ENCODE results near the gene PLEKHJ1. TPM values are rescaled to one million over a fixed set of nuclear protein-coding genes. Genes with fewer than 3 reads are reported as not detected.
A peak's percentile ranks its signal among the peaks of the same experiment; 100 is the strongest.

PLEKHJ1 gene
- total and polyA plus RNA-seq, 9 of the 15 experiments (the other 6 are each of a cell fraction or from before 2014, with no cell fraction given): 1.5 to 188 (median 63.9) TPM

DNA sequence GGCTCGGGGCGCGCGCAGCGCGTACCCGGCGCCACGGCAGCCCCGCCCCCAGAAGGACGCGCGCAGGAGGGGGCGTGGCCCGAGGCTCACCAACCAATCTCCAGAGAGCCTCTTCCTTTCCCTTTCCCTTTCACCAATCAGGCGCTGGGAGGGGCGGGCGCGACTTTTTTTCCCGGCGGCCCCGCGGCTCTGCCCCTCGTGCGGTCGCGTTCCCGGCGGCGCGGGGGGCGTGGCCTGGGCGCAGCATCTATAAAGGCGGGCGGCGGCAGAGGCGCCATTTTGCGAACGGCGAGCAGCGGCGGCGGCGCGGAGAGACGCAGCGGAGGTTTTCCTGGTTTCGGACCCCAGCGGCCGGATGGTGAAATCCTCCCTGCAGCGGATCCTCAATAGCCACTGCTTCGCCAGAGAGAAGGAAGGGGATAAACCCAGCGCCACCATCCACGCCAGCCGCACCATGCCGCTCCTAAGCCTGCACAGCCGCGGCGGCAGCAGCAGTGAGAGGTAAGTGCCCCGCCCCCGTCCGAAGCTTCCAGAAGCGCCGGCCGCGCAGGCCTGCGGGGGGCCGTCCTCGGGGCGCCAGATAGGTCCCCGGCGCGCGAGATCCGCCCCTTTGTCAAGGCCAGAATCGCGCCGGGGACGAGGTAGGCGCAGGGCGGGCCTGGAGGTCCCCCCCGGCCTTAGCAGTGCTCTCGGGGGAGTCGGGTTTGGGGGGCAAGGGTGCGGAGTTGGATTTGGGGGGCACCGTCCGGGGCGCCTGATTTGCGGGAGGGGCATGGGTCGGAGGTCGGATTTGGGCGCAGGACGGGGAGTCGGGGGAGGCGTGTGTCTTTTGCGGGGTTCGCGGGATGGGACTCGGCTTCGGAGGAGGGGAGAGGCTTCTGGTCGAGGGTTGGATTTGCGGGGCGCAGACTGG lies 33.4 kb upstream of the PLEKHJ1 start (continued):
- TF ChIP-seq TCF15 (CRISPR knock-in tag; IDR thresholded peaks at IDR 0.05): no peak
- 0 out of 2 replicates have a peak, but pooled peaks have one; percentile 76 for TF ChIP-seq RBM34 (IDR thresholded peaks at IDR 0.05; ENCODE audit: borderline replicate concordance, insufficient read depth, low read length)
- no peak for TF ChIP-seq CHD4 (IDR thresholded peaks at IDR 0.05; ENCODE audit: insufficient read depth, insufficient replicate concordance, low read depth, low read length, poor library complexity, severe bottlenecking)
- TF ChIP-seq, protein P1, sequence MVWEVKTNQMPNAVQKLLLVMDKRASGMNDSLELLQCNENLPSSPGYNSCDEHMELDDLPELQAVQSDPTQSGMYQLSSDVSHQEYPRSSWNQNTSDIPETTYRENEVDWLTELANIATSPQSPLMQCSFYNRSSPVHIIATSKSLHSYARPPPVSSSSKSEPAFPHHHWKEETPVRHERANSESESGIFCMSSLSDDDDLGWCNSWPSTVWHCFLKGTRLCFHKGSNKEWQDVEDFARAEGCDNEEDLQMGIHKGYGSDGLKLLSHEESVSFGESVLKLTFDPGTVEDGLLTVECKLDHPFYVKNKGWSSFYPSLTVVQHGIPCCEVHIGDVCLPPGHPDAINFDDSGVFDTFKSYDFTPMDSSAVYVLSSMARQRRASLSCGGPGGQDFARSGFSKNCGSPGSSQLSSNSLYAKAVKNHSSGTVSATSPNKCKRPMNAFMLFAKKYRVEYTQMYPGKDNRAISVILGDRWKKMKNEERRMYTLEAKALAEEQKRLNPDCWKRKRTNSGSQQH (CRISPR knock-in tag; IDR thresholded peaks at IDR 0.05): peak; percentile 66; the same call in 1 of the 2 replicates
- no peak for TF ChIP-seq POLR3A (IDR thresholded peaks at IDR 0.05; ENCODE audit: borderline replicate concordance, extremely low read depth, insufficient read depth, insufficient read length)
- no peak for TF ChIP-seq ZBTB1 (CRISPR knock-in tag; IDR thresholded peaks at IDR 0.05; ENCODE audit: borderline replicate concordance, low read depth)
- TF ChIP-seq BMI1 (IDR thresholded peaks at IDR 0.05; ENCODE audit: low read length): no peak
- peak; percentile 63 for TF ChIP-seq CREM (IDR thresholded peaks at IDR 0.05; ENCODE audit: low read depth)
- TF ChIP-seq KLF6 (CRISPR knock-in tag; IDR thresholded peaks at IDR 0.05; ENCODE audit: borderline replicate concordance): no peak
- peak; percentile 57 for TF ChIP-seq L3MBTL2 (IDR thresholded peaks at IDR 0.05)
- no peak for TF ChIP-seq HMG20A (CRISPR knock-in tag; conservative IDR thresholded peaks at IDR 0.05)
- no peak for TF ChIP-seq ZNF239 (CRISPR knock-in tag; IDR thresholded peaks at IDR 0.05)
- no peak for TF ChIP-seq ELF1 (tag; IDR thresholded peaks at IDR 0.05)
- TF ChIP-seq MAFF (IDR thresholded peaks at IDR 0.05; ENCODE audit: low read length): no peak
- TF ChIP-seq NCOA6 (IDR thresholded peaks at IDR 0.05): no peak
- TF ChIP-seq ZBTB8A (IDR thresholded peaks at IDR 0.05; ENCODE audit: partially characterized antibody): no peak
- TF ChIP-seq GATAD2A (IDR thresholded peaks at IDR 0.05): no peak
- TF ChIP-seq, protein P2, sequence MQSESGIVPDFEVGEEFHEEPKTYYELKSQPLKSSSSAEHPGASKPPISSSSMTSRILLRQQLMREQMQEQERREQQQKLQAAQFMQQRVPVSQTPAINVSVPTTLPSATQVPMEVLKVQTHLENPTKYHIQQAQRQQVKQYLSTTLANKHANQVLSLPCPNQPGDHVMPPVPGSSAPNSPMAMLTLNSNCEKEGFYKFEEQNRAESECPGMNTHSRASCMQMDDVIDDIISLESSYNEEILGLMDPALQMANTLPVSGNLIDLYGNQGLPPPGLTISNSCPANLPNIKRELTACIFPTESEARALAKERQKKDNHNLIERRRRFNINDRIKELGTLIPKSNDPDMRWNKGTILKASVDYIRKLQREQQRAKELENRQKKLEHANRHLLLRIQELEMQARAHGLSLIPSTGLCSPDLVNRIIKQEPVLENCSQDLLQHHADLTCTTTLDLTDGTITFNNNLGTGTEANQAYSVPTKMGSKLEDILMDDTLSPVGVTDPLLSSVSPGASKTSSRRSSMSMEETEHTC (IDR thresholded peaks at IDR 0.05): peak; percentile 48; the same call in 1 of the 2 replicates
- TF ChIP-seq ZNF766 (CRISPR knock-in tag; conservative IDR thresholded peaks at IDR 0.05): peak; percentile 96
- TF ChIP-seq NR2F6 (CRISPR knock-in tag; IDR thresholded peaks at IDR 0.05): no peak
- TF ChIP-seq, protein P3, sequence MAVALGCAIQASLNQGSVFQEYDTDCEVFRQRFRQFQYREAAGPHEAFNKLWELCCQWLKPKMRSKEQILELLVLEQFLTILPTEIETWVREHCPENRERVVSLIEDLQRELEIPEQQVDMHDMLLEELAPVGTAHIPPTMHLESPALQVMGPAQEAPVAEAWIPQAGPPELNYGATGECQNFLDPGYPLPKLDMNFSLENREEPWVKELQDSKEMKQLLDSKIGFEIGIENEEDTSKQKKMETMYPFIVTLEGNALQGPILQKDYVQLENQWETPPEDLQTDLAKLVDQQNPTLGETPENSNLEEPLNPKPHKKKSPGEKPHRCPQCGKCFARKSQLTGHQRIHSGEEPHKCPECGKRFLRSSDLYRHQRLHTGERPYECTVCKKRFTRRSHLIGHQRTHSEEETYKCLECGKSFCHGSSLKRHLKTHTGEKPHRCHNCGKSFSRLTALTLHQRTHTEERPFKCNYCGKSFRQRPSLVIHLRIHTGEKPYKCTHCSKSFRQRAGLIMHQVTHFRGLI (CRISPR knock-in tag; IDR thresholded peaks at IDR 0.05): no peak

All from K562 (cell line).